Fibroblast of lung (primary cell): ENCODE measurements around the gene UROC1. TPM values are rescaled to one million over a fixed set of nuclear protein-coding genes. Genes with fewer than 3 reads are reported as not detected.
"Not testable (repeated sequence)": the region's sequence is repeated elsewhere in the genome, so short reads cannot be mapped to it uniquely, and the experiment has no call there.

Experiments used
- DNase-seq, 2 donors: peaks; one replicate each; pipeline versions ENCODE4 v3.0.0 to v3.0.0-alpha.2; 2010; ENCODE audit warnings: low read depth in 2 of 2
- H2AFZ ChIP-seq: 2 replicates; pipeline ENCODE4 v1.5.1; 2012; ENCODE audit warnings: low read length, control low read depth, inconsistent platforms
- H3K27ac ChIP-seq: 2 replicates; pipeline ENCODE4 v1.5.1; 2011; ENCODE audit warnings: low read length, control low read depth; ENCODE audit not compliant: insufficient read depth
- H3K27me3 ChIP-seq: 2 replicates; pipeline ENCODE4 v1.5.1; 2011; ENCODE audit warnings: mild to moderate bottlenecking, low read length; ENCODE audit not compliant: control insufficient read depth, insufficient read depth
- H3K36me3 ChIP-seq: 2 replicates; pipeline ENCODE4 v1.5.1; 2011; ENCODE audit warnings: low read length; ENCODE audit not compliant: control insufficient read depth, insufficient read depth
- H3K4me1 ChIP-seq: 2 replicates; pipeline ENCODE4 v1.5.1; 2011; ENCODE audit warnings: low read length; ENCODE audit not compliant: control insufficient read depth, insufficient read depth; ENCODE audit errors: extremely low read depth
- H3K4me2 ChIP-seq: 2 replicates; pipeline ENCODE4 v1.5.1; 2011; ENCODE audit warnings: low read length, control low read depth; ENCODE audit not compliant: insufficient read depth; ENCODE audit errors: extremely low read depth
- H3K4me3 ChIP-seq, 4 experiments: fragments of 200-600 bp in 1 of 4; sonication (generic) in 1 of 4; replicated peaks in 1 of 4; 2 replicates each; pipeline ENCODE4 v1.5.1; 2011 to 2016; ENCODE audit warnings: low read length in 4 of 4, low read depth in 3 of 4, mild to moderate bottlenecking in 3 of 4, control low read depth in 2 of 4, inconsistent platforms in 1 of 4, mixed read lengths in 1 of 4; ENCODE audit not compliant: insufficient read depth in 1 of 4; ENCODE audit errors: control extremely low read depth in 1 of 4
- H3K79me2 ChIP-seq: 2 replicates; pipeline ENCODE4 v1.5.1; 2012; ENCODE audit warnings: mild to moderate bottlenecking, low read length, inconsistent platforms; ENCODE audit not compliant: control insufficient read depth, insufficient read depth
- H3K9ac ChIP-seq: 2 replicates; pipeline ENCODE4 v1.5.1; 2011; ENCODE audit warnings: mild to moderate bottlenecking, low read length, control low read depth; ENCODE audit not compliant: insufficient read depth
- H3K9me3 ChIP-seq: 2 replicates; pipeline ENCODE4 v1.5.1; 2012; ENCODE audit warnings: low read depth, low read length; ENCODE audit not compliant: control insufficient read depth, insufficient read depth
- H4K20me1 ChIP-seq: 2 replicates; pipeline ENCODE4 v1.5.1; 2011; ENCODE audit warnings: low read length; ENCODE audit not compliant: control insufficient read depth, insufficient read depth; ENCODE audit errors: extremely low read depth
- CTCF ChIP-seq, 2 donors: IDR thresholded peaks in 1 of 2; conservative IDR thresholded peaks in 1 of 2; 1 replicate in 1 of 2; 2 replicates in 1 of 2; pipeline ENCODE4 v1.5.1; 2011 to 2012; ENCODE audit warnings: low read length in 2 of 2, control low read depth in 1 of 2, inconsistent platforms in 1 of 2, low read depth in 1 of 2, mild to moderate bottlenecking in 1 of 2
- EZH2 ChIP-seq: IDR thresholded peaks from 2 replicates; pipeline ENCODE4 v1.5.1; 2012; ENCODE audit warnings: low read length, control low read depth, mild to moderate bottlenecking; ENCODE audit errors: missing control alignments
- polyA plus RNA-seq, 2 donors: library from polyadenylated mRNA; depleted of rRNA in 1 of 2; stranded (reverse) in 1 of 2; unstranded in 1 of 2; fragments of >200 nt; gene quantifications; 2 replicates each; pipeline ENCODE4 v1.2.1, GENCODE V29; 2011 to 2012; ENCODE audit warnings: missing spikeins in 1 of 2
- total RNA-seq: library from RNA; depleted of rRNA; stranded (reverse); fragments of >200 nt; gene quantifications from 2 replicates; pipeline ENCODE4 v1.2.1, GENCODE V29; 2014

UROC1 gene
- total and polyA plus RNA-seq, 2 donors (not counting 1 experiment from before 2014, with no cell fraction given): not detected

GRCh38 chr3:126535636-126536035, 18.1 kb upstream of the UROC1 start:
- Histone ChIP-seq H3K4me3 (no peak overlapping the region), H3K9ac (no peak overlapping the region), H3K27ac (no peak overlapping the region), H3K79me2 (no peaks in the 10 kb centered on the region), H3K4me2 (no peak overlapping the region), H3K9me3 (no peaks in the 10 kb centered on the region), H3K4me1 (peaks cover 7% of the 10 kb centered on the region), H2AFZ (no peak overlapping the region), H4K20me1 (no peaks in the 10 kb centered on the region), H3K27me3 (peaks cover 26% of the 10 kb centered on the region), H3K36me3 (no peaks in the 10 kb centered on the region)
- no peak for TF ChIP-seq CTCF (conservative IDR thresholded peaks at IDR 0.05 in 1 of 2, IDR thresholded peaks at IDR 0.05 in 1 of 2; ENCODE audit: low read depth in 1 of 2, low read length in 2 of 2)
- peak; percentile 29 for TF ChIP-seq EZH2
- no peak for DNase-seq

GRCh38 chr3:126534716-126535115, 17.1 kb upstream of the UROC1 start:
- not testable (repeated sequence) for H4K20me1 ChIP-seq, H3K27ac ChIP-seq, H3K9me3 ChIP-seq, H3K9ac ChIP-seq, H3K4me1 ChIP-seq, H3K4me3 ChIP-seq, H3K36me3 ChIP-seq, H3K4me2 ChIP-seq, H2AFZ ChIP-seq, DNase-seq, H3K79me2 ChIP-seq
- H3K27me3 ChIP-seq: peaks cover 26% of the 10 kb centered on the region

- no peak for DNase-seq
- TF ChIP-seq EZH2 (no peak), CTCF (conservative IDR thresholded peaks at IDR 0.05 in 1 of 2, IDR thresholded peaks at IDR 0.05 in 1 of 2; ENCODE audit: low read depth in 1 of 2, low read length in 2 of 2) (no peak)
- Histone ChIP-seq H3K4me3 (no peak overlapping the region), H3K27me3 (peaks cover 26% of the 10 kb centered on the region), H3K4me2 (no peak overlapping the region), H3K36me3 (no peaks in the 10 kb centered on the region), H4K20me1 (no peaks in the 10 kb centered on the region), H3K79me2 (no peaks in the 10 kb centered on the region), H3K9ac (no peak overlapping the region), H3K9me3 (no peaks in the 10 kb centered on the region), H3K27ac (no peak overlapping the region), H2AFZ (no peak overlapping the region), H3K4me1 (no peaks in the 10 kb centered on the region)
These were observed 15.9 kb upstream of the UROC1 start for GRCh38 chr3:126533506-126533905.

GRCh38 chr3:126531051-126531330, 13.4 kb upstream of the UROC1 start:
- Histone ChIP-seq H3K4me2 (no peak overlapping the region), H3K9ac (no peak overlapping the region), H3K4me1 (no peaks in the 10 kb centered on the region), H3K36me3 (no peaks in the 10 kb centered on the region), H2AFZ (no peak overlapping the region), H4K20me1 (no peaks in the 10 kb centered on the region), H3K27ac (no peak overlapping the region), H3K4me3 (no peak overlapping the region), H3K9me3 (no peaks in the 10 kb centered on the region), H3K79me2 (no peaks in the 10 kb centered on the region), H3K27me3 (peaks cover 17% of the 10 kb centered on the region)
- TF ChIP-seq EZH2 (no peak), CTCF (conservative IDR thresholded peaks at IDR 0.05 in 1 of 2, IDR thresholded peaks at IDR 0.05 in 1 of 2; ENCODE audit: low read depth in 1 of 2, low read length in 2 of 2) (no peak)
- no peak for DNase-seq
